Neural progenitor cell (in vitro differentiated cells): ENCODE results near the gene ADM2.

Experiments used
- EZH2 ChIP-seq: fragments of 200-600 bp; sonication (generic); IDR thresholded peaks from 2 replicates; pipeline ENCODE4 v1.6.1; 2017; ENCODE audit warnings: antibody characterized with exemption, mild to moderate bottlenecking, moderate library complexity
- EZH2phosphoT487 ChIP-seq: fragments of 200-600 bp; sonication (generic); IDR thresholded peaks from 2 replicates; pipeline ENCODE4 v1.6.1; 2017; ENCODE audit warnings: antibody characterized with exemption
- TF ChIP-seq, protein P1 (sequence below): fragments of 200-600 bp; sonication (generic); IDR thresholded peaks from 2 replicates; pipeline ENCODE4 v1.5.1; 2017; ENCODE audit warnings: antibody characterized with exemption, mild to moderate bottlenecking

DNA sequence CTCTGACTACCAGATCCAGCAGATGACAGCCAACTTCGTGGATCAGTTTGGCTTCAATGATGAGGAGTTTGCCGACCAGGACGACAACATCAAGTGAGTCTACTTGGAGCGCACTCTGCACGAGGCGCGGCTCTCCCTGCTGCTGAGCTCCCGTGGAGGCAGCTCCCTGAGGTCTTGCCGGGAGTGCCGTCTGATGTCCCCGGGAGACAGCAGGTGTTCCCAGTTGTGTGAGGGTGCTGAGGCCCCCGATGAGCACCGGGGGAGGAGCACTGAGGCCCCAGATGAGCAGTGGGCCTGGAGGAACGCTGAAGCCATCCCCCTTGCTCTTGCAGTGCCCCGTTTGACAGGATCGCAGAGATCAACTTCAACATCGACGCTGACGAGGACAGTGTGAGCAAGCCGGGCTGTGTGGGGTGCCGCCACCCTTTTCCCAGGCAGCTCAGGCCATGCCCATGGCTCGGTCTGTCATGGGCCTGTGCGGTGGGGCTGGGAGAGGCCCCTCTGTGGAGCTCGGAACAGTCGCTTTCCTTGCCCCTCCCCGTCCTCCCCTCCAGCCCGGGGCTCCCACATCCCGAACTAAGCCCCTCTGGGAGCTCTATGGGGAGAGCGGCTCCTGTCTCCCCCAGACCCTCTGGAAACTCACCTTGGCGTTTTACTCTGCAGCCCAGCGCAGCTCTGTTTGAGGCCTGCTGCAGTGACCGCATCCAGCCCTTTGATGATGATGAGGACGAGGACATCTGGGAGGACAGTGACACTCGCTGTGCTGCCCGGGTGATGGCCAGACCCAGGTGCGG, 43.6 kb upstream of the ADM2 start:
- TF ChIP-seq, protein P1, sequence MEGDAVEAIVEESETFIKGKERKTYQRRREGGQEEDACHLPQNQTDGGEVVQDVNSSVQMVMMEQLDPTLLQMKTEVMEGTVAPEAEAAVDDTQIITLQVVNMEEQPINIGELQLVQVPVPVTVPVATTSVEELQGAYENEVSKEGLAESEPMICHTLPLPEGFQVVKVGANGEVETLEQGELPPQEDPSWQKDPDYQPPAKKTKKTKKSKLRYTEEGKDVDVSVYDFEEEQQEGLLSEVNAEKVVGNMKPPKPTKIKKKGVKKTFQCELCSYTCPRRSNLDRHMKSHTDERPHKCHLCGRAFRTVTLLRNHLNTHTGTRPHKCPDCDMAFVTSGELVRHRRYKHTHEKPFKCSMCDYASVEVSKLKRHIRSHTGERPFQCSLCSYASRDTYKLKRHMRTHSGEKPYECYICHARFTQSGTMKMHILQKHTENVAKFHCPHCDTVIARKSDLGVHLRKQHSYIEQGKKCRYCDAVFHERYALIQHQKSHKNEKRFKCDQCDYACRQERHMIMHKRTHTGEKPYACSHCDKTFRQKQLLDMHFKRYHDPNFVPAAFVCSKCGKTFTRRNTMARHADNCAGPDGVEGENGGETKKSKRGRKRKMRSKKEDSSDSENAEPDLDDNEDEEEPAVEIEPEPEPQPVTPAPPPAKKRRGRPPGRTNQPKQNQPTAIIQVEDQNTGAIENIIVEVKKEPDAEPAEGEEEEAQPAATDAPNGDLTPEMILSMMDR, result no peak
- TF ChIP-seq EZH2 (no peak), EZH2phosphoT487 (no peak)
